ENCODE results near the gene CSHL1. TPM values are rescaled to one million over a fixed set of nuclear protein-coding genes. Genes with fewer than 3 reads are reported as not detected.

The CSHL1 gene
- total and polyA plus RNA-seq, 2 experiments from 2014 or later = 0.44 TPM; not detected in 1

DNA sequence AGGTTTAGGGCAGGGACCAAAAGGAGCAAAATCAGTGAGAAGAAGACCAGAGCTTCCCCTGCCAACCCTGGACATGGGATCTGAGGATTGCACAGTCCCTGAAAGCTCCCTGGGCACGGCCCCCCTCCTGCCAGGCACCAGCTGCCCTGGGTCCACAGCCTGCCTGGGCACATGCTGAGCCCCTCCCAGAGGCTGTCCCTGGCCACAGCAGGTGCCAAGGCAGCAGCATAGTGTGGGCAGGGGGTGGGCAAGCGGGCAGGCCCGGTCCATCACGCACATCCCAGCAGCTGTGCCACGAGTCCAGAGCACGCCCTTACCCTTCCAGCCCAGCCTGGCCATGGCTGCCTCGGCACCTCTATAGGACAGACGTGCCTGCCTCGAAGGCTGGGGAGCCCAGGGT lies 48.9 kb upstream of the CSHL1 start (continued):
- TF ChIP-seq, protein P1, sequence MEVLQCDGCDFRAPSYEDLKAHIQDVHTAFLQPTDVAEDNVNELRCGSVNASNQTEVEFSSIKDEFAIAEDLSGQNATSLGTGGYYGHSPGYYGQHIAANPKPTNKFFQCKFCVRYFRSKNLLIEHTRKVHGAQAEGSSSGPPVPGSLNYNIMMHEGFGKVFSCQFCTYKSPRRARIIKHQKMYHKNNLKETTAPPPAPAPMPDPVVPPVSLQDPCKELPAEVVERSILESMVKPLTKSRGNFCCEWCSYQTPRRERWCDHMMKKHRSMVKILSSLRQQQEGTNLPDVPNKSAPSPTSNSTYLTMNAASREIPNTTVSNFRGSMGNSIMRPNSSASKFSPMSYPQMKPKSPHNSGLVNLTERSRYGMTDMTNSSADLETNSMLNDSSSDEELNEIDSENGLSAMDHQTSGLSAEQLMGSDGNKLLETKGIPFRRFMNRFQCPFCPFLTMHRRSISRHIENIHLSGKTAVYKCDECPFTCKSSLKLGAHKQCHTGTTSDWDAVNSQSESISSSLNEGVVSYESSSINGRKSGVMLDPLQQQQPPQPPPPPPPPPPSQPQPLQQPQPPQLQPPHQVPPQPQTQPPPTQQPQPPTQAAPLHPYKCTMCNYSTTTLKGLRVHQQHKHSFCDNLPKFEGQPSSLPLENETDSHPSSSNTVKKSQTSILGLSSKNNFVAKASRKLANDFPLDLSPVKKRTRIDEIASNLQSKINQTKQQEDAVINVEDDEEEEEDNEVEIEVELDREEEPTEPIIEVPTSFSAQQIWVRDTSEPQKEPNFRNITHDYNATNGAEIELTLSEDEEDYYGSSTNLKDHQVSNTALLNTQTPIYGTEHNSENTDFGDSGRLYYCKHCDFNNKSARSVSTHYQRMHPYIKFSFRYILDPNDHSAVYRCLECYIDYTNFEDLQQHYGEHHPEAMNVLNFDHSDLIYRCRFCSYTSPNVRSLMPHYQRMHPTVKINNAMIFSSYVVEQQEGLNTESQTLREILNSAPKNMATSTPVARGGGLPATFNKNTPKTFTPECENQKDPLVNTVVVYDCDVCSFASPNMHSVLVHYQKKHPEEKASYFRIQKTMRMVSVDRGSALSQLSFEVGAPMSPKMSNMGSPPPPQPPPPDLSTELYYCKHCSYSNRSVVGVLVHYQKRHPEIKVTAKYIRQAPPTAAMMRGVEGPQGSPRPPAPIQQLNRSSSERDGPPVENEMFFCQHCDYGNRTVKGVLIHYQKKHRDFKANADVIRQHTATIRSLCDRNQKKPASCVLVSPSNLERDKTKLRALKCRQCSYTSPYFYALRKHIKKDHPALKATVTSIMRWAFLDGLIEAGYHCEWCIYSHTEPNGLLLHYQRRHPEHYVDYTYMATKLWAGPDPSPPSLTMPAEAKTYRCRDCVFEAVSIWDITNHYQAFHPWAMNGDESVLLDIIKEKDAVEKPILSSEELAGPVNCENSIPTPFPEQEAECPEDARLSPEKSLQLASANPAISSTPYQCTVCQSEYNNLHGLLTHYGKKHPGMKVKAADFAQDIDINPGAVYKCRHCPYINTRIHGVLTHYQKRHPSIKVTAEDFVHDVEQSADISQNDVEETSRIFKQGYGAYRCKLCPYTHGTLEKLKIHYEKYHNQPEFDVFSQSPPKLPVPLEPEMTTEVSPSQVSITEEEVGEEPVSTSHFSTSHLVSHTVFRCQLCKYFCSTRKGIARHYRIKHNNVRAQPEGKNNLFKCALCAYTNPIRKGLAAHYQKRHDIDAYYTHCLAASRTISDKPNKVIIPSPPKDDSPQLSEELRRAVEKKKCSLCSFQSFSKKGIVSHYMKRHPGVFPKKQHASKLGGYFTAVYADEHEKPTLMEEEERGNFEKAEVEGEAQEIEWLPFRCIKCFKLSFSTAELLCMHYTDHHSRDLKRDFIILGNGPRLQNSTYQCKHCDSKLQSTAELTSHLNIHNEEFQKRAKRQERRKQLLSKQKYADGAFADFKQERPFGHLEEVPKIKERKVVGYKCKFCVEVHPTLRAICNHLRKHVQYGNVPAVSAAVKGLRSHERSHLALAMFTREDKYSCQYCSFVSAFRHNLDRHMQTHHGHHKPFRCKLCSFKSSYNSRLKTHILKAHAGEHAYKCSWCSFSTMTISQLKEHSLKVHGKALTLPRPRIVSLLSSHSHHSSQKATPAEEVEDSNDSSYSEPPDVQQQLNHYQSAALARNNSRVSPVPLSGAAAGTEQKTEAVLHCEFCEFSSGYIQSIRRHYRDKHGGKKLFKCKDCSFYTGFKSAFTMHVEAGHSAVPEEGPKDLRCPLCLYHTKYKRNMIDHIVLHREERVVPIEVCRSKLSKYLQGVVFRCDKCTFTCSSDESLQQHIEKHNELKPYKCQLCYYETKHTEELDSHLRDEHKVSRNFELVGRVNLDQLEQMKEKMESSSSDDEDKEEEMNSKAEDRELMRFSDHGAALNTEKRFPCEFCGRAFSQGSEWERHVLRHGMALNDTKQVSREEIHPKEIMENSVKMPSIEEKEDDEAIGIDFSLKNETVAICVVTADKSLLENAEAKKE (CRISPR knock-in tag; IDR thresholded peaks at IDR 0.05) = no peak
- TF ChIP-seq STAT1 (IDR thresholded peaks at IDR 0.05; ENCODE audit: unreplicated experiment) (no peak), ZNF114 (CRISPR knock-in tag; IDR thresholded peaks at IDR 0.05) (no peak), ZNF331 (CRISPR knock-in tag; IDR thresholded peaks at IDR 0.05; ENCODE audit: low read depth) (no peak)

DNA sequence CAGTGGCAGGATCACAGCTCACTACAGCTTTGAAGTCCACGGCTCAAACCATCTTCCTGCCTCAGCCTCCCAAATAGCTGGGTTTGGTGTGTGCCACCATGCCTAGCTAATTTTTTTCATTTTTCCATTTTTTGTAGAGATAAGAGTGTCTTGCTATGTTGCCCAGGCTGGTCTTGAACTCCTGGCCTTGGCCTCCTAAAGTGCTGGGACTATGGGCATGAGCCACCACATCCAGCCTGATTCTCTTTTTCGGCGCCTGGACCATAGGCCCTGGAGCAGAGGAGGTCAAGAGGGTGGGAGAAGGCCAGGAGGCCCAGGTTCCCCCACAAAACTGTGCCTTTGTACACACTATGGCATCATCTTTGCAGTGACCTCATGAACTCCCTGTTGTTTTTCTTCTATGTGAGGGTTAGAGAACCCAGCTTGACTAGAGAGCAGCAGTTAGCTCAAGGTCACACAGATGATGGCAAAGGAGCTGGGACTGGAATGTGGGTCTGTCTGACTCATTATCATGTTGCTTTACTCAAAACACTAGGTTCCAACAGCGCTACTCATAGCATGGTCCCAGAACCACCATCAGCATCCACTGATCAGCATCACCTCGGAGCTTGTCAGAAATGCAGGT lies 45.4 kb upstream of the CSHL1 start:
- no peak overlapping the region for H3K27ac Mint-ChIP-seq
- H3K4me1 Mint-ChIP-seq = peaks cover 12% of the 10 kb centered on the region
- no peak overlapping the region for H3K4me3 ChIP-seq
- TF ChIP-seq STAT1 (IDR thresholded peaks at IDR 0.05; ENCODE audit: unreplicated experiment) (no peak), CREB1 (CRISPR knock-in tag; IDR thresholded peaks at IDR 0.05; ENCODE audit: low read depth) (no peak), NANOG (IDR thresholded peaks at IDR 0.05; ENCODE audit: borderline replicate concordance) (no peak), JUNB (IDR thresholded peaks at IDR 0.05; ENCODE audit: unreplicated experiment) (no peak), ZNF114 (CRISPR knock-in tag; IDR thresholded peaks at IDR 0.05) (no peak), ZNF331 (CRISPR knock-in tag; IDR thresholded peaks at IDR 0.05; ENCODE audit: low read depth) (no peak), POLR2AphosphoS5 (IDR thresholded peaks at IDR 0.05; ENCODE audit: low read depth) (no peak)
- TF ChIP-seq, protein P2, sequence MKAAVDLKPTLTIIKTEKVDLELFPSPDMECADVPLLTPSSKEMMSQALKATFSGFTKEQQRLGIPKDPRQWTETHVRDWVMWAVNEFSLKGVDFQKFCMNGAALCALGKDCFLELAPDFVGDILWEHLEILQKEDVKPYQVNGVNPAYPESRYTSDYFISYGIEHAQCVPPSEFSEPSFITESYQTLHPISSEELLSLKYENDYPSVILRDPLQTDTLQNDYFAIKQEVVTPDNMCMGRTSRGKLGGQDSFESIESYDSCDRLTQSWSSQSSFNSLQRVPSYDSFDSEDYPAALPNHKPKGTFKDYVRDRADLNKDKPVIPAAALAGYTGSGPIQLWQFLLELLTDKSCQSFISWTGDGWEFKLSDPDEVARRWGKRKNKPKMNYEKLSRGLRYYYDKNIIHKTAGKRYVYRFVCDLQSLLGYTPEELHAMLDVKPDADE (IDR thresholded peaks at IDR 0.05) = no peak
- TF ChIP-seq, protein P3, sequence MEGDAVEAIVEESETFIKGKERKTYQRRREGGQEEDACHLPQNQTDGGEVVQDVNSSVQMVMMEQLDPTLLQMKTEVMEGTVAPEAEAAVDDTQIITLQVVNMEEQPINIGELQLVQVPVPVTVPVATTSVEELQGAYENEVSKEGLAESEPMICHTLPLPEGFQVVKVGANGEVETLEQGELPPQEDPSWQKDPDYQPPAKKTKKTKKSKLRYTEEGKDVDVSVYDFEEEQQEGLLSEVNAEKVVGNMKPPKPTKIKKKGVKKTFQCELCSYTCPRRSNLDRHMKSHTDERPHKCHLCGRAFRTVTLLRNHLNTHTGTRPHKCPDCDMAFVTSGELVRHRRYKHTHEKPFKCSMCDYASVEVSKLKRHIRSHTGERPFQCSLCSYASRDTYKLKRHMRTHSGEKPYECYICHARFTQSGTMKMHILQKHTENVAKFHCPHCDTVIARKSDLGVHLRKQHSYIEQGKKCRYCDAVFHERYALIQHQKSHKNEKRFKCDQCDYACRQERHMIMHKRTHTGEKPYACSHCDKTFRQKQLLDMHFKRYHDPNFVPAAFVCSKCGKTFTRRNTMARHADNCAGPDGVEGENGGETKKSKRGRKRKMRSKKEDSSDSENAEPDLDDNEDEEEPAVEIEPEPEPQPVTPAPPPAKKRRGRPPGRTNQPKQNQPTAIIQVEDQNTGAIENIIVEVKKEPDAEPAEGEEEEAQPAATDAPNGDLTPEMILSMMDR (conservative IDR thresholded peaks at IDR 0.05; ENCODE audit: low read depth in 2 of 2) = no peak
- H3K27ac ChIP-seq (ENCODE audit: low read depth) = no peak overlapping the region
- H3K36me3 ChIP-seq (ENCODE audit: insufficient read depth) = no peaks in the 10 kb centered on the region
- ATAC-seq = no peak
- H3K27me3 ChIP-seq (ENCODE audit: insufficient read depth) = no peaks in the 10 kb centered on the region
- peaks cover 13% of the 10 kb centered on the region; the same call in 2 of the 3 replicates for H3K36me3 Mint-ChIP-seq (ENCODE audit: low read depth)
- H3K9me2 ChIP-seq (ENCODE audit: insufficient read depth) = no peaks in the 10 kb centered on the region
- no peak for DNase-seq (ENCODE audit: low spot score)
- H4K20me1 ChIP-seq (replicated peaks; ENCODE audit: insufficient read depth) = no peaks in the 10 kb centered on the region
- no peaks in the 10 kb centered on the region for H3F3A ChIP-seq (replicated peaks; ENCODE audit: low read depth)
- H3K4me2 ChIP-seq = no peak overlapping the region
- no peak overlapping the region for H3K4me3 Mint-ChIP-seq
- no peaks in the 10 kb centered on the region; the same call in 2 of the 3 replicates for H3K9me3 Mint-ChIP-seq
- H3K4me1 ChIP-seq (ENCODE audit: insufficient read depth) = peaks cover 10% of the 10 kb centered on the region; the same call in 1 of the 2 replicates
- no peak overlapping the region for H2AFZ ChIP-seq
- peaks cover 9% of the 10 kb centered on the region for H3K27me3 Mint-ChIP-seq (ENCODE audit: insufficient read depth, low read depth, poor library complexity)
- no peaks in the 10 kb centered on the region for H3K79me2 ChIP-seq (replicated peaks; ENCODE audit: insufficient read depth)
